GM12872 (cell line): ENCODE measurements around the gene TTLL11.

Experiments
- TF ChIP-seq, protein P1 (sequence below): IDR thresholded peaks from 3 replicates; pipeline ENCODE4 v1.5.1; 2011; ENCODE audit warnings: low read depth, mild to moderate bottlenecking, low read length, moderate library complexity; ENCODE audit not compliant: insufficient read depth

Gene TTLL11

DNA sequence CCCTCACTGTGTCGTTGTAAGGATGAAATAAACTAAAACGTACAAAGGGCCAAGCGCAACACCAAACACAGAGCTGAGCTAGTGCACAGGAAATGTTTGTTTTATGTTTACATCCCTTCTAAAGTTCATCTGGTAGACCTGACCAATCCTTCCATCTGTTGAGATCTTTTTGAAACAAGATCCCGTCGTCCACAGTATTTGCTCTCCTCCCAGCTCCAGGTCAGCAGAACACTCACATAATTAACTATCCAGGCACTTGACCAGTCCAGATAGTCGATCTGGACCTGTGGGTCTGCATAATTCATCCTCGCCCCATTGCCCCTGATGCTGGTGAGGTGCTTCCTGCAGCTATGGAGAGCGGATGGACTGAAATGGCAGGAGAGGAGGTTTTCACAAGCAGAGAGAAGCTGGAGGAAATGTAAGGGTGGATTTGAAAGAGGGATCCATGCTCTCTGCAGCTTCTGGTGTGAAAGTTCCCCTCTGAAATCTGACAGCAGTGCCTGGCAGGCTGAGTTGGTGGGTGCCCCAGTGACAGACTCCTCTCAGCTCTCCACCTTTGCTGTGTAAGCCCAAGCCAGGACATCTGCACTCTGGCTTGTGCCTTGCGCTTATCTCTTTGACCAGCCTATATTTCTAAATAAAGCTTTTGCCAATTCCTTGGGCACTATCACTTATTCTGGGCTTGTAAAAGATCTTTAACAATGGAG lies 102.4 kb downstream of the TTLL11 start:
- TF ChIP-seq, protein P1, sequence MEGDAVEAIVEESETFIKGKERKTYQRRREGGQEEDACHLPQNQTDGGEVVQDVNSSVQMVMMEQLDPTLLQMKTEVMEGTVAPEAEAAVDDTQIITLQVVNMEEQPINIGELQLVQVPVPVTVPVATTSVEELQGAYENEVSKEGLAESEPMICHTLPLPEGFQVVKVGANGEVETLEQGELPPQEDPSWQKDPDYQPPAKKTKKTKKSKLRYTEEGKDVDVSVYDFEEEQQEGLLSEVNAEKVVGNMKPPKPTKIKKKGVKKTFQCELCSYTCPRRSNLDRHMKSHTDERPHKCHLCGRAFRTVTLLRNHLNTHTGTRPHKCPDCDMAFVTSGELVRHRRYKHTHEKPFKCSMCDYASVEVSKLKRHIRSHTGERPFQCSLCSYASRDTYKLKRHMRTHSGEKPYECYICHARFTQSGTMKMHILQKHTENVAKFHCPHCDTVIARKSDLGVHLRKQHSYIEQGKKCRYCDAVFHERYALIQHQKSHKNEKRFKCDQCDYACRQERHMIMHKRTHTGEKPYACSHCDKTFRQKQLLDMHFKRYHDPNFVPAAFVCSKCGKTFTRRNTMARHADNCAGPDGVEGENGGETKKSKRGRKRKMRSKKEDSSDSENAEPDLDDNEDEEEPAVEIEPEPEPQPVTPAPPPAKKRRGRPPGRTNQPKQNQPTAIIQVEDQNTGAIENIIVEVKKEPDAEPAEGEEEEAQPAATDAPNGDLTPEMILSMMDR: no peak

DNA sequence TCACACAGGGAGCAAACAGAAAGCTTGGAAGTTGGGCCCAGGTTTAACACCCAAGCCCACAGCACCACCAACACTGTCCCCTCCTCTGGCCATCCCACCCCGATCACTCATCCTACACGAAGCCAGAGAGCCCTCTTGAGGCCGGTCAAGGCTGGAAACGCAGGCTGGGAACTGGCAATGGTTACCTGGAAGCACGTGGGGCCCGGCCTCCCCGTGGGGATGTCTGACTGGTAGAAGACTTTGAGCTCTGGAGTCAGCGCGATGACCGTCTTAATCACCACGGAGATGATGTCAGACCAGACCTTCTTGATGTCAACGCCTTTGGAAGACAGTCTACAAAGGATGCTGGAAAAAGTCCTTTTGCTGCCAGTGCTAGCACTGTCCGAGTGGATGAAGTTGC lies 104.1 kb downstream of the TTLL11 start:
- TF ChIP-seq, protein P1: no peak

DNA sequence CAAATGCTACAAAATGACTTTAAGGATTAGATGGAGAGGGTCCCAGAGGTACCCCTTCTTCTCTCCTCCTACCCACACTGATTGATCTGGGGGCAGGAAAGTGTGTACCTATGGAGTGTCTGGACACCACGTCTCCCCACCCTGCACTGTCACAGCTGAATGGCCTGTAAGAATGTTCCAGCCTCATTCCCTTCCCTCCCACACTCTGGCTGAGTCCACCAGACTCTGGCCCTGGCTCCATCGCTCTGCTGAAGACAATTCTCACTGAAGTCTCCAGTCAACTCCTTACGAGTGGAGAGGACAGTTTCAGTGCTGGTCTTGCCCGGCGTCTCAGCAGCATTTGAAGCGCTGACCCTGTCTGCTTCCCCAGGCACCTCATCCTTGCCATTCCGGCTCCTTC lies 105.8 kb downstream of the TTLL11 start:
- TF ChIP-seq, protein P1: no peak

- TF ChIP-seq, protein P1: no peak
These were observed 107.2 kb downstream of the TTLL11 start for GRCh38 chr9:121985792-121986494.

GRCh38 chr9:121984726-121985402 lies 108.2 kb downstream of the TTLL11 start:
- TF ChIP-seq, protein P1: no peak

DNA sequence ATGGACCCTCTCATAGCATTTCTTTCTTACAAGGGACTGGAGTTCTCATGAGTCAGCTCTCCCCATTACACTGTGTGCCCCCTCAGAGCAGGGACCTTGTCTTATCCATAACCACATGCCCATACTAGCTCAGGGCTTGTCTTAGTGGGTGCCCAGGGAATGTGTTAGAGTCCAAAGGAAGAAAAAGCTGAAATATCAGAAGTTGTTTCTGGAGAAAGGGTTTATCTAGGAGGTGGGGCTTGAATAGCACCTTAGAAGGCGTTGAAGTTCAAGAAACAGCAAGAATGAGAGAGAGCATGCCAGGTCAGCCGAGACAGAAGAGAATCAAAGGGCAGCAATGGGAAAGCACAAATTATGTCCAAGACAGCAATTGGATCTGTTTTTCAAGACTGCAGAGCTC lies 109.4 kb downstream of the TTLL11 start:
- TF ChIP-seq, protein P1: no peak

DNA sequence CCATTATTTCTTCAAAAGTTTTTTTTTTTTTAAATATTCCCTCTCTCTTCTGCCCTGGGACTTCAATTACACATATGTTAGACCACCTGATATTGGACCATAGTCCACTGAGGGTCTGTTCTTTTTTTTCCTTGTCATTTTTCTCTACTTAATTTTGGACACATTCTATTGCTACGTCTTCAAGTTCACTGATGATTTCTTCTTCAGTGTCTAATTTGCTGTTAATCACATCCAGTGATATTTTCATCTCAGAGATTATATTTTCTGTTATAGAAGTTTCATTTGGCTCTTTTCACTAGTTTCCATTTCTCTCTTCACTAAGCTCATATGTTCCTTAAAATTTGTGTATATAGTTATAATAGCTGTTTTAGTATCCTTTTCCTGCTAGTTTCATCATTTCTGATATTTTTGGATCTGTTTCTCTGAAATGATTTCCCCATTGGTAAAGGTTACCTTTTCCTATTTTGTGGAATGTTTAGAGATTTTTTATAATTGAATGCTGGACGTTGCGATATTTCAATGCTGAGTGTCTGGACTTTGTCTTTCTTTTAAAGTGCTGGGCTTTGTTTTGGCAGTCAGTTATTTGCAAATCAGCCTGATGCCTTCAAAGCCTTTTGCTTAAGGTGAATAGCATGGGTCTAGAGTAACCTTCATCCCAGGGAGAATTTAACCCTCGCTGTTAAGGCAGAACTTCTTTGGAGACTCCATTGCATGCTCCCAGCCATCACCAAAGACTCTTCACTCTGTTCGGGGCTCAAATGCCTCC lies 111.8 kb downstream of the TTLL11 start:
- TF ChIP-seq, protein P1: no peak
